ENCODE measurements around the gene SEC31A. TPM values are rescaled to one million over a fixed set of nuclear protein-coding genes. Genes with fewer than 3 reads are reported as not detected.

SEC31A gene
- total RNA-seq, 4 donors from 2014 or later, result 117 to 458 (median 253) TPM

DNA sequence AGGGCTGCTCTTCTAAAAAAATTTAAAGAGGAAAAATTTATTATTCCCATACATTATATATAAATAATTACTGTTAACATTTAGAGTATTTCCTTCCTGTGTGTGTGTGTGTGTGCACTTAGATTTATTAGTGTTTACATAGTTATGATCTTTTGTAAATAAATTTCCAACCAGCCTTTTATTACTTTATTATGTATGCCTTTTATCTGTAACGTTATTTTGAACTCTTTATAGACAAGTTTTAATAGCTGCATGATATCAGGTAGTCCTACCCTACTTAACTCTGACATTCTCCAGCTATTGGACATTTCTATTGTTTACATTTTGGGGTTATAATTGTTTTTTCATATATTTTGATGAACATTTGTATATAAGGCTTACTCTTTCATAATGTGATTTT is 18.4 kb upstream of the SEC31A start:
- Histone ChIP-seq H3K9me3 (no peaks in the 10 kb centered on the region), H3K27me3 (no peaks in the 10 kb centered on the region), H3K4me3 (no peak overlapping the region), H3K27ac (no peak overlapping the region), H3K36me3 (no peaks in the 10 kb centered on the region), H3K4me1 (no peaks in the 10 kb centered on the region)
- DNase-seq, result no peak
- TF ChIP-seq POLR2A (IDR thresholded peaks at IDR 0.05), result no peak
- TF ChIP-seq, protein P1, sequence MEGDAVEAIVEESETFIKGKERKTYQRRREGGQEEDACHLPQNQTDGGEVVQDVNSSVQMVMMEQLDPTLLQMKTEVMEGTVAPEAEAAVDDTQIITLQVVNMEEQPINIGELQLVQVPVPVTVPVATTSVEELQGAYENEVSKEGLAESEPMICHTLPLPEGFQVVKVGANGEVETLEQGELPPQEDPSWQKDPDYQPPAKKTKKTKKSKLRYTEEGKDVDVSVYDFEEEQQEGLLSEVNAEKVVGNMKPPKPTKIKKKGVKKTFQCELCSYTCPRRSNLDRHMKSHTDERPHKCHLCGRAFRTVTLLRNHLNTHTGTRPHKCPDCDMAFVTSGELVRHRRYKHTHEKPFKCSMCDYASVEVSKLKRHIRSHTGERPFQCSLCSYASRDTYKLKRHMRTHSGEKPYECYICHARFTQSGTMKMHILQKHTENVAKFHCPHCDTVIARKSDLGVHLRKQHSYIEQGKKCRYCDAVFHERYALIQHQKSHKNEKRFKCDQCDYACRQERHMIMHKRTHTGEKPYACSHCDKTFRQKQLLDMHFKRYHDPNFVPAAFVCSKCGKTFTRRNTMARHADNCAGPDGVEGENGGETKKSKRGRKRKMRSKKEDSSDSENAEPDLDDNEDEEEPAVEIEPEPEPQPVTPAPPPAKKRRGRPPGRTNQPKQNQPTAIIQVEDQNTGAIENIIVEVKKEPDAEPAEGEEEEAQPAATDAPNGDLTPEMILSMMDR (IDR thresholded peaks at IDR 0.05), result no peak
- intact Hi-C loops (cut with DNase I; ENCODE audit: low total_unique reads), result no loop called here

DNA sequence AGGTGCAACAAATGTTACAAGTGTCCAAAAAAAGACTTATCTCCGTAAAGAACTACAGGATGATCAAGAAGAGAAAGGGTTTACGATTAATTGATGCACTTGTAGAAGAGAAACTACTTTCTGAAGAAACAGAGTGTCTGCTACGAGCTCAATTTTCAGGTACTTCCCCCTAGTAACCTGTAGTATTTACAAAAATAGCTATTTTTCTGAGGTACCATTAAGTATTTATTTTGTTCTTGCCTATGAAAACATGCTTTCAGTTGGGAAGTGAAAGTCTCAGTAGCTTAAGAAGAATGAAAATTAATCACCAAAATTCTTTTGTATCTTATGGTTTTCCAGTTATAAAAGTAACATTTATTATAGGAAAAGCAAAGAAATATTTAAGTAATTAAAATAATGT is 15.5 kb upstream of the SEC31A start:
- Histone ChIP-seq H3K27me3 (no peaks in the 10 kb centered on the region), H3K4me1 (no peaks in the 10 kb centered on the region), H3K36me3 (no peaks in the 10 kb centered on the region), H3K27ac (no peak overlapping the region), H3K4me3 (no peak overlapping the region), H3K9me3 (no peaks in the 10 kb centered on the region)
- intact Hi-C loops (cut with DNase I; ENCODE audit: low total_unique reads), result no loop called here
- TF ChIP-seq POLR2A (IDR thresholded peaks at IDR 0.05), result no peak
- TF ChIP-seq, protein P1 (IDR thresholded peaks at IDR 0.05), result no peak
- DNase-seq, result no peak

DNA sequence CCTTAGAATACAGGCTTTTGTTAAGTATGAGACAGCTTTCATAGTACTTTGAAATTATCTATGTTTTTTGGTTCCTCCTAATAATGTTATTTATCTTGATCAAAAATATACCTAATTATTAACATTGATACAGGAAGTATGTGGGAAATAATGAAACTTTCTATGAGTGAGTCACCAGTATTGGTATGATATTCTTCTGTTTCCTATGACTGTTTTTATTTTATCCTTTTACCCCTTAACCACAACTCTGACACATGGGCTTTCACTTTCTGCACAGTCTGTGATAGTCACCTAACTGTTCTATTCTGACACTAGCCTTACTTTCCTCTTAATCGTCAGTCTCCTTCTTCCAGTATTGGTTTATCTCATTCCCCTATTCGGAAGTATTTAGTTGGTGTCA is 14.3 kb upstream of the SEC31A start:
- Histone ChIP-seq H3K4me3 (no peak overlapping the region), H3K9me3 (no peaks in the 10 kb centered on the region), H3K27me3 (no peaks in the 10 kb centered on the region), H3K36me3 (no peaks in the 10 kb centered on the region), H3K27ac (no peak overlapping the region), H3K4me1 (no peaks in the 10 kb centered on the region)
- intact Hi-C loops (cut with DNase I; ENCODE audit: low total_unique reads), result no loop called here
- TF ChIP-seq, protein P1 (IDR thresholded peaks at IDR 0.05), result no peak
- no peak for TF ChIP-seq POLR2A (IDR thresholded peaks at IDR 0.05)
- no peak for DNase-seq

DNA sequence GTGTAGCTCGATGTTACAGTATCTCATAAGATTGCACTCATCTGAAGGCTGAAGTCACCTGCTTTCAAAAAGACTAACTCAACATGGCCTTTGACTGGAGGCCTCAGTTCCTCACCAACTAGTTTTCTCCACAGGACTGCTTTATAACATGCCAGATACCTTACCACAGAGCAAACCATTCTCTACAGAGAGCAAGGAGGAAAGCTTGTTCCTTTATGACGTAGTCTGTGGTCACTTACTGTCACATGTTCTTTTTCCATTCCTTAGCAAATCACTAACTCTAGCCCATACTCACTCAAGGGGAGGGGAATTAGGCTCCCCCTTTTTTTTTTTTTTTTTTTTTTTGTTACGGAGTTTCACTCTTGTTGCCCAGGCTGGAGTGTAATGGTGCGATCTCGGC is 12.8 kb upstream of the SEC31A start:
- Histone ChIP-seq H3K4me3 (no peak overlapping the region), H3K27me3 (no peaks in the 10 kb centered on the region), H3K36me3 (no peaks in the 10 kb centered on the region), H3K27ac (no peak overlapping the region), H3K9me3 (no peaks in the 10 kb centered on the region), H3K4me1 (peaks cover 0 to 4% of the 10 kb centered on the region in 2 donors)
- TF ChIP-seq, protein P1 (IDR thresholded peaks at IDR 0.05), result no peak
- no peak for TF ChIP-seq POLR2A (IDR thresholded peaks at IDR 0.05)
- intact Hi-C loops (cut with DNase I; ENCODE audit: low total_unique reads), result loop anchor here (5.0 kb wide), 1 partner anchor 109 kb away; the partner anchor contains the start of gene LIN54
- no peak for DNase-seq

DNA sequence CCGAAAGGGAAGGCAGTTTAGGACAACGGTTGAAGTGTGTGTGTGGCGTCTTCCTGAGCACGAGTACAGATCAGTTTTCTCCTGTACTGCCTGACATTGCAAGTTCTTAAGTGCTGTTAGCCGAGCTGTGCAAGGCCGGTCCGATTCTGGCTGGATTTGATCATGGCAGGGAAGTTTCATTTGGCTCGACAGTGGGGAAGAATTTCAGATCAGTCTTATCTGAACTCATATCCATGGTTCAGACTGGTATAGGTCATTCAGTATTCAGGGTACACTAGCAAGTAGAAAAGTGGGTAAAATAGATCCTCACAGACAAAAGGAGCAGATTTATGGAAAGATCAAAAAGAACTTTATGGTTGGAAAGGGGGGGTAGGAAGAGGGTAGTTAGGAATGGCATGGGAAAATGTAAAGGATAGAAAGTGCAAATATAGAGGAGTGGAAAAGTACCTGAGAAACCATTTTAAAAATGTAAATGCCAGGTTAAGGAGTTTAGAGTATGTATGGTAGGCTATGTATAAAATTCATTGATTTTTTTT is 10.3 kb upstream of the SEC31A start:
- Histone ChIP-seq H3K36me3 (no peaks in the 10 kb centered on the region), H3K4me1 (peaks cover 0 to 4% of the 10 kb centered on the region in 2 donors), H3K27ac (peak overlapping the region; percentile 97 to 99), H3K4me3 (peak overlapping the region; percentile 68 to 76), H3K27me3 (no peaks in the 10 kb centered on the region), H3K9me3 (no peaks in the 10 kb centered on the region)
- no peak for DNase-seq
- TF ChIP-seq, protein P1 (IDR thresholded peaks at IDR 0.05), result no peak
- TF ChIP-seq POLR2A (IDR thresholded peaks at IDR 0.05), result no peak
- intact Hi-C loops (cut with DNase I; ENCODE audit: low total_unique reads), result loop anchor here (5.0 kb wide), 1 partner anchor 111 kb away; the partner anchor contains the start of gene LIN54

Data from uterus (tissue), 4 donors.